HL-60/S4 treated with retinoic acid at 250 ng/mL for 4 days and 3 days (cell line): ENCODE data around the gene MATN1.

Experiments
- in situ Hi-C: fragments of 300-500 bp; cut with MboI; formaldehyde crosslinking; loops from 2 replicates; pipeline ENCODE4 v1.7.0; 2022; ENCODE audit warnings: low sequenced_read_pairs

Gene MATN1

DNA sequence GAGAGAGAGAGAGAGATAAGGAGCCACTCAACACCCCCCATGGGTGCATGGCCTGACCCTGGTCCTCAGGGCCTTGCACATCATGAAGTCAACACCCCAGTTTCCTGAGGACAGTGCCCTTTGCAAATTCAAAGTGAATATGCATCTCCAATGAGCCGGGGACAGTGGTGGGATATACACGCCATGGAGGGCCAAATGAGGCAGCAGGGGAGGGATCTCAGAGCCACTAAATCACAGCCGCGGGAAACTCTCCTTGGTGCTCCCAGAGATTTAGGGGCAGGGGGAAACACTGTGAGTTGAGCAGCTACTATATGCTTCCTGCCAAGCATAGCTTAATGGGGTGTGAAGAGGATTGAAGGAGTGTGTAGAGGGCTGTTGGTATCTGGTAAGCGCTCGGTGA lies 35.5 kb downstream of the MATN1 start:
- in situ Hi-C loops = loop anchor here (25.0 kb wide), 1 partner anchor 1426 kb away; no protein-coding TSS in a partner anchor

DNA sequence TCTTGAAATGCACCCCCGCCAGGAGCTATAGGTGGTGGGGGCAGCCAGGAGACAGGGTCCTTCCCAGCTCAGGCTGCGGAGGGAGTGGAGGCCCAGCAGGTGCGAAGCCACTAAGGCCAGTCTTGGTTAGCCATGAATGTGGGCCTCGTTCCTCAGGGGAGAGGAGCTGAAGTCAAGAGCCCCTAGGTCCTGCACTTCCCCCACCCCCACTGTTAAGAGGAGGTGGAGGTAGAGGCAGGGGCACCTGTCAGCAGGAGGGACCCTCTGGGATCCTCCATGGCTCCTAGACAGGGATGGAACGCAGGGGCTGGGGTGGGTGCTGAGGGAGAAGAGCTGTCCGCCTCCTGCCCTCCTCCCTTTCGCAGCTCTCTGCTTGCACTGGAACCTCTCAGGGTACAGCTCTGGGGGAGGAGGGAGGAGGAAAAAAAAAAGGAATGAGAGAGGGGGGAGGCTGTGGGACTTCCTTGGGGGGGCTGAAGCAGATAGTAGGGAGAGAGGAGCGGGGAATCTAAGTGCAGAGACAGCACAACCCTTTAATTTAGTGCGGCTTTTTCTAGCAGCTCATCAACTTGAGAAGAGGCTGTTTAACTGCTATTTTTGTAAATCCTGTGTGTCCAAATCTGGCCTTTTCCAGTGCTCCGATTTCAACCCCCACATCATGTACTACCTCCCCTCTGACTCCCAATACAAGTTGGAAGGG lies 37.0 kb downstream of the MATN1 start:
- in situ Hi-C loops = loop anchor here (25.0 kb wide), 1 partner anchor 1424 kb away; no protein-coding TSS in a partner anchor

DNA sequence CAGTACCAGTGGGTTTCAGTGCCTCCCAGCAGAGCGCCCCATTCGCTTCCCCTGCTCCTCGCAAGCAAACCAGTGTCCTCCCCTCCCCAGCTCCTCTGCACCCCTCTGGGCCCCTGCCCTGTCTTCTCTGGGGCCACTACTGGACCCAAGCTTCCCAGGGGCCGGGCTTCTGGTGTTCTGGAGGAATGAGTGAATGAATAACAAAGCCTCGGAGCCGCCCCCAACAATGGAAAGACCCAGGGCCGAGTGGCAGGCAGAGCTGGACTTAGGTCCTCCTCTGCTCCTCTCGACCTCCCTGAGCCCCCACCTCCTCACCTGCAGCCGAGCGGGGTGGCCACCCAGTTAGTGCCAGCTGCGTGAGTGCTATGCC lies 37.6 kb downstream of the MATN1 start:
- in situ Hi-C loops = loop anchor here (25.0 kb wide), 1 partner anchor 1423 kb away; no protein-coding TSS in a partner anchor

DNA sequence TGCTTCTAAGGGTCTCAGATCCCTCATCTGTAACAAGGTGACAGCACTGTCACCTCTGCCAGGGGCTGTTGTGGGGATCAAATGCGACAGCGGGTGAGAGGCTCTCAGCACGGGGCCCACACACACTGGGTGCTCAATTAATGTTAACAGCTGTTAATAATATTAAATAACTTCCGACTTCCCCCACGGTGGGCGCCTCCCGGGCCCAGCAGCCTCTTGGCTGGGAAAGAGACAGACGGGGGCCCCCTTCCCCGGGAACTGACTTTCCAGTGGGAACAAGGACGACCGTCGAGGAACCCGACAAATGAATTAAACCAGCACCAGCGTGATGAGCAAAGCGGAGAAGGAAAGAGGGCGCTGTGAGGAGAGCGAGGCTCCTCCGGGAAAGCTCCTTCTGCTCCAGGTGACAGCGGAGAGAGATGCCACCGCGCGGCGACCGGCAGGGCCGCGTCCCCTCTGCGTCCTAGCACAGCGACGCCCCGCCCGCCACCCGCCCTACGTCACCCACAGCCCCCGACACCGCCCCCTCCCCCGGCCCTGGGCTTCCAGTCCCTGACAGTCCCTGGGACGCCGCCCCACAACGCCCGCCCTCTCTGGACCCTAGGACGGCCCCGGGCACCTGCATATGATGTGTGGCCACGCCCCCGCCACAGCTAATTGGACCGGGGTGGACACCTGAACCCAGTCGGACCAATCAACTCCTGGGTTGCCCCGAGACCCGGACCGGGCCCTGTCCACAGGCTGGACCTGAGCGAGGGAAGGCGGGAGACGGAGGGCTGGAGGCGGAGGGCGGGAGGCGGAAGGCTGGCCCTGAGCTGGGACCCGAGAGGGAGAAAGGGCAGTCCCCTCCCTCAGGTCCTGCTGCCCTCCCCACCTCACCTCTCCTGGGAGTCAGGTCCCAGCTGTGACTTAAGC lies 38.2 kb downstream of the MATN1 start:
- in situ Hi-C loops = loop anchor here (25.0 kb wide), 1 partner anchor 1423 kb away; no protein-coding TSS in a partner anchor

DNA sequence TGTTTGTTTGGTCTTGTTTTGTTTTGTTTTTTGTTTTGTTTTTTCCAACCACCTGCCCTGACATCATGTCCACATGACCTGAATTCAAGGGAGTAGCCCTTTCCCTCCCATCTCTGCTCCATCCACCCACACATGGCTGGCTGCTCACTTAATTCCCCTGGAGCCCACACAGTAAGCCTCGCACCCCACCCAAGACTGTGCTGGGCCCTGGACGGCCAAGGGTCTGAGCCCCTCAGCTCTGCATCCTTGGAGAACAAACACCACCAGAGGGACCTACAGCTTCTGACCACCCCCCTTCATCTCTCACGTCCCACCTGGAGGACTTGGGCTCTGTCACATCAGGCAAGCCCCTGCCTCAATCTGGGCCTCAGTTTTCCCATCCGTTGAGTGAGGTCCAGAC lies 39.1 kb downstream of the MATN1 start:
- in situ Hi-C loops = loop anchor here (25.0 kb wide), 1 partner anchor 1422 kb away; no protein-coding TSS in a partner anchor

GRCh38 chr1:30683699-30684098 lies 39.7 kb downstream of the MATN1 start:
- in situ Hi-C loops = loop anchor here (25.0 kb wide), 1 partner anchor 1421 kb away; no protein-coding TSS in a partner anchor

DNA sequence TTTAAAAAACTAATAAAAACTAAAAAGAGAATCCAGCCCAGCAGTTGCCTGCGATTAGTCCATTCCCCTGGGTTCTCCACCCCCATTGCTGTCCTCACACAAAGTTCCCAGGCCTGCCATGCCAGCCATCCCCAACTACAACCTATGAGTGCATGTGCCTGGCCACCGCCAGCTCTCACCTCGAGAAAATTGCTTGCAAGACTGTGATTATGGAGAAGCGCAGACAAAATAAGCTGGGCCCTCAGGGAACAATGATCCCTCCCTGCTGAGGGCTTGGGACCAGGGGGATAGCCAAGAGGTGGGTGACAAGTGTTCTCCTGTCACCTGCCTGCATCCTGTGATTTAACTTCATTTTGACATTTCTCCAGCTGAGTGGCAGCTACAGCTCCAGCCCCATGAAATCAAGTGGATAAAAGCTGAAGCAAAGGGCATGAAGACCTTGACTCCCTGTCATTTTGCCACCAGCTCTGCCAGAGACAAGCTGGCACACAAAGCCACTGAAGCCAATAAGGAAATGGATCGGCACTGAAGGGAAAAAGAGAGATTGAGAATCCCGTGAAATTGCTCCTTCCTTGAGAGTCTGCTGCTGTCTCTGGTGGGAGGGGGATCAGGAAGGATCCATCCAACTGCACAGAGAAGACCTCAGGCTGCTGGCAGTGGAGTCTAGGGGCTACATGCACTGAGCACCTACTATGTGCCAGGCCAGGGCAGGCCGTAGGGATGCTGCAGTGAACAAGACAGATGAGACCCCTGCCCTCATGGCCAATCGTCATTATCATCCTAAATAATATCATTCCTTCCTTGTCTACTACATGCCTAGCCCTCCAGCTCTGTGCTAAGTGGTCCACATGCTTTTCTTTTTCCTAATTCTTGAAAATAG lies 40.7 kb downstream of the MATN1 start:
- in situ Hi-C loops = loop anchor here (25.0 kb wide), 1 partner anchor 1420 kb away; no protein-coding TSS in a partner anchor

DNA sequence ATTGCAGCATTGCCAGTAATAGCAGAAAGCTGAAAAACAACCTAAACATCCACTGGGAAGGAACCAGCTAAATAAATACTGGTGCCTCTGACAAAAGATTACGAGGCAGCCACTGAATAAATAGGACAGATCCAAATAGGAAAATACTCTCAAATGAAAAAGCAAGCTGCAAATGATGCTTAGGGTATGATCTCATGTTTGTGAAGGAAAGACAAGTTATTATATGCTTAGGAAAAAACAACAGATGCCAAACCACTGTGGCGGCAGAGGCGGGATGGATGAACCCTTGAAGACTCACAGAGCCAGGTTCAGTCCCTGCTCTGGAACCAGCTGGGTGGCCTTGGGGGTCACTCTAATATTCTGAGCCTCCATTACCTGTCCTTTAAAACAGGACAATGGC lies 41.6 kb downstream of the MATN1 start:
- in situ Hi-C loops = loop anchor here (25.0 kb wide), 1 partner anchor 1419 kb away; no protein-coding TSS in a partner anchor

GRCh38 chr1:30680879-30681278 lies 42.5 kb downstream of the MATN1 start:
- in situ Hi-C loops = loop anchor here (25.0 kb wide), 1 partner anchor 1419 kb away; no protein-coding TSS in a partner anchor

DNA sequence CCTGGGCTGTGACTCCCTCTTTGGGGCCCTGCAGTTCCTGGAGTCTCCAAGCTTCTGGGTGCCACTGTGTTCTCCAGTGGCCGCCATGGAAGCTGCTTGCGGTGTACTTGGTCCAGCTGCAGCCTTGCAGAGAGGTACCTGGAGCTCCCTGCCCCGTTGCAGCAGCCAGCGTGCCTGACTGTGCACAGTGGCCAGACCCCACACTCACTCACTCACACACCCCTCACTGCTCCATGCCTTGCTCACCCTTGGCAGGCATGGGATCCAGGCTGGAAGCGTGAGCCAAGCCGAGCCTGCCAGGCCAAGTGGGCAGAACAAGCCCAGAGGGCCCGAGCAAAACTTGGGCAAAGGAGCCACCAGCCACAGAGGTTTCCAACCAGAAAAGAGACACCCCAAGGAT lies 43.0 kb downstream of the MATN1 start:
- in situ Hi-C loops = loop anchor here (25.0 kb wide), 1 partner anchor 1418 kb away; no protein-coding TSS in a partner anchor

DNA sequence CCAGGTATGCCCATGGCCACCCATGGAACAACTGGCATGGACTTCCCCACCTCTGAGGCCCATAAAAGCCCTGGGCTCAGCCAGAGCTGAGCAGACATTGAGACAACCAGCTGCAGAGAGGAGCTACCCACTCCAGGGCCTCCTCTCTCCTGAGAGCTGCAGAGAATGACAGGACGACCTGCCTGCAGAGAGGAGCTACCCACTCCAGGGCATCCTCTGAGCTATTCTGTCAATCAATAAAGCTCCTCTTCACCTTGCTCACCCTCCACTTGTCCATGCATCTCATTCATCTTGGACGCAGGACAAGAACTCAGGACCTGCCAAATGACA lies 43.4 kb downstream of the MATN1 start:
- in situ Hi-C loops = loop anchor here (25.0 kb wide), 1 partner anchor 1418 kb away; no protein-coding TSS in a partner anchor

GRCh38 chr1:30679201-30679975 lies 44.0 kb downstream of the MATN1 start:
- in situ Hi-C loops = loop anchor here (25.0 kb wide), 1 partner anchor 1417 kb away; no protein-coding TSS in a partner anchor

GRCh38 chr1:30678209-30678608 lies 45.2 kb downstream of the MATN1 start:
- in situ Hi-C loops = loop anchor here (25.0 kb wide), 1 partner anchor 1416 kb away; no protein-coding TSS in a partner anchor

DNA sequence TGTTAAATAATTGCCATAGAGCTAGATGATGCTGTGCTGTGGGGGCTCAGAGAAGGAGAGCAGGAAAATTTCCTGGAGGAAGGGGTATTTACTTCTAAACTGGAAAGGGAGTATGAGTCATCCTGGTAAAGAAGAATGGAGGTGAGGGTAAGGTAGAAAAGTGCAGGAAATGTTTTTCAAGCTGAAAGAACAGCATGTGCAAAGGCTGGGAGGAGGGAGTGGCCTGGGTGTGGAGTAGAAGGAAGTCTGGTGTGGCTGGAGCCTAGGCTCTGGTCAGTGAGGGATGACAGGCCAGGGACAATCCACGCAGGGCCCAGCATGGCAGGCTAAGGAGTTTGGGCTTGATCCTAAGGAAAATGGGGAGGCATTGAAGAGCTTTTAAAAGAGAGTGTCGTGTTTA lies 45.9 kb downstream of the MATN1 start:
- in situ Hi-C loops = loop anchor here (25.0 kb wide), 1 partner anchor 1415 kb away; no protein-coding TSS in a partner anchor

GRCh38 chr1:30675761-30676160 lies 47.6 kb downstream of the MATN1 start:
- in situ Hi-C loops = loop anchor here (25.0 kb wide), 1 partner anchor 1413 kb away; no protein-coding TSS in a partner anchor

- in situ Hi-C loops = loop anchor here (25.0 kb wide), 1 partner anchor 1413 kb away; no protein-coding TSS in a partner anchor
These were observed 48.1 kb downstream of the MATN1 start for GRCh38 chr1:30675289-30675688.

GRCh38 chr1:30673395-30673794 lies 50.0 kb downstream of the MATN1 start:
- in situ Hi-C loops = no loop called here

GRCh38 chr1:30672661-30673060 lies 50.7 kb downstream of the MATN1 start:
- in situ Hi-C loops = no loop called here
